ENCODE measurements around the gene IL22RA2. TPM values are rescaled to one million over a fixed set of nuclear protein-coding genes. Genes with fewer than 3 reads are reported as not detected.
"Not testable (repeated sequence)": the region's sequence is repeated elsewhere in the genome, so short reads cannot be mapped to it uniquely, and the experiment has no call there.

IL22RA2 gene
- total RNA-seq, 4 donors from 2014 or later, result not detected

GRCh38 chr6:137213813-137214212 lies 40.4 kb upstream of the IL22RA2 start:
- H3K4me3 ChIP-seq, result peak overlapping the region in 3 of 4 donors; percentile 17 to 21 (median 19)
- intact Hi-C loops (cut with DNase I), result no loop called here
- peak overlapping the region; percentile 25 to 59 (median 44) for H3K27ac ChIP-seq (replicated peaks in 1 of 4)
- H3K9me3 ChIP-seq, result no peaks in the 10 kb centered on the region
- DNase-seq (ENCODE audit: extremely low spot score), result no peak
- H3K4me1 ChIP-seq, result peaks cover 64 to 93% (median 88%) of the 10 kb centered on the region in 4 donors
- TF ChIP-seq EP300 (IDR thresholded peaks at IDR 0.05), result no peak
- WGBS, result 60% methylated on average over 2 of the region's 2 CpGs
- H3K36me3 ChIP-seq, result peaks cover 0 to 9% (median 0%) of the 10 kb centered on the region in 4 donors
- H3K27me3 ChIP-seq, result no peaks in the 10 kb centered on the region

GRCh38 chr6:137213331-137213740 lies 39.9 kb upstream of the IL22RA2 start:
- 21% methylated on average over 4 of the region's 4 CpGs for WGBS
- H3K36me3 ChIP-seq, result peaks cover 0 to 13% (median 1%) of the 10 kb centered on the region in 4 donors
- no peak for DNase-seq (ENCODE audit: extremely low spot score)
- peak overlapping the region in 3 of 4 donors; percentile 17 to 21 (median 19) for H3K4me3 ChIP-seq
- H3K27ac ChIP-seq (replicated peaks in 1 of 4), result peak overlapping the region; percentile 25 to 59 (median 44)
- H3K27me3 ChIP-seq, result no peaks in the 10 kb centered on the region
- H3K4me1 ChIP-seq, result peaks cover 64 to 95% (median 90%) of the 10 kb centered on the region in 4 donors
- no peaks in the 10 kb centered on the region for H3K9me3 ChIP-seq
- TF ChIP-seq POLR2A (IDR thresholded peaks at IDR 0.05; ENCODE audit: low read depth), result no peak
- intact Hi-C loops (cut with DNase I), result no loop called here

GRCh38 chr6:137211910-137212309 lies 38.5 kb upstream of the IL22RA2 start:
- no peak for DNase-seq (ENCODE audit: extremely low spot score)
- no peaks in the 10 kb centered on the region for H3K27me3 ChIP-seq
- no peaks in the 10 kb centered on the region for H3K9me3 ChIP-seq
- H3K27ac ChIP-seq (replicated peaks in 1 of 4), result peak overlapping the region in 2 of 4 donors; percentile 35 to 38
- WGBS, result 93% methylated on average over 3 of the region's 3 CpGs
- TF ChIP-seq POLR2AphosphoS5 (IDR thresholded peaks at IDR 0.05) (no peak), EP300 (IDR thresholded peaks at IDR 0.05) (no peak), CTCF (IDR thresholded peaks at IDR 0.05) (no peak), POLR2A (IDR thresholded peaks at IDR 0.05; ENCODE audit: low read depth) (no peak)
- H3K4me1 ChIP-seq, result peaks cover 78 to 92% (median 85%) of the 10 kb centered on the region in 4 donors
- peaks cover 0 to 25% (median 2%) of the 10 kb centered on the region in 4 donors for H3K36me3 ChIP-seq
- intact Hi-C loops (cut with DNase I), result no loop called here
- H3K4me3 ChIP-seq, result no peak overlapping the region

- Histone ChIP-seq H3K4me3 (no peak overlapping the region), H3K9me3 (no peaks in the 10 kb centered on the region), H3K27ac (replicated peaks in 1 of 4) (peak overlapping the region; percentile 14 to 28 (median 24)), H3K4me1 (peaks cover 76 to 88% (median 82%) of the 10 kb centered on the region in 4 donors), H3K36me3 (peaks cover 1 to 34% (median 6%) of the 10 kb centered on the region in 4 donors), H3K27me3 (no peaks in the 10 kb centered on the region)
- no peak for DNase-seq (ENCODE audit: extremely low spot score)
- TF ChIP-seq CTCF (IDR thresholded peaks at IDR 0.05) (no peak), POLR2AphosphoS5 (IDR thresholded peaks at IDR 0.05) (no peak), EP300 (IDR thresholded peaks at IDR 0.05) (no peak), POLR2A (IDR thresholded peaks at IDR 0.05; ENCODE audit: low read depth) (no peak)
- intact Hi-C loops (cut with DNase I), result no loop called here
These were observed 37.5 kb upstream of the IL22RA2 start for GRCh38 chr6:137210903-137211302.

GRCh38 chr6:137208279-137208678 lies 34.8 kb upstream of the IL22RA2 start:
- WGBS, result 92% methylated on average over 7 of the region's 7 CpGs
- Histone ChIP-seq H3K4me1 (peaks cover 50 to 66% (median 57%) of the 10 kb centered on the region in 4 donors), H3K36me3 (peaks cover 22 to 60% (median 30%) of the 10 kb centered on the region in 4 donors), H3K4me3 (no peak overlapping the region), H3K27me3 (no peaks in the 10 kb centered on the region), H3K9me3 (no peaks in the 10 kb centered on the region), H3K27ac (replicated peaks in 1 of 4) (no peak overlapping the region)
- intact Hi-C loops (cut with DNase I), result no loop called here
- DNase-seq (ENCODE audit: extremely low spot score), result no peak
- TF ChIP-seq EP300 (IDR thresholded peaks at IDR 0.05), result no peak

GRCh38 chr6:137207457-137207856 lies 34.0 kb upstream of the IL22RA2 start:
- H3K4me3 ChIP-seq; H3K9me3 ChIP-seq; intact Hi-C loops (cut with DNase I); DNase-seq (ENCODE audit: extremely low spot score); H3K27me3 ChIP-seq; H3K27ac ChIP-seq (replicated peaks in 1 of 4): not testable (repeated sequence)
- WGBS, result 90% methylated on average over 3 of the region's 3 CpGs
- Histone ChIP-seq H3K36me3 (peaks cover 22 to 68% (median 36%) of the 10 kb centered on the region in 4 donors), H3K4me1 (peaks cover 42 to 59% (median 49%) of the 10 kb centered on the region in 4 donors)

- H3K27ac ChIP-seq (replicated peaks in 1 of 4), result no peak overlapping the region
- intact Hi-C loops (cut with DNase I), result no loop called here
- H3K36me3 ChIP-seq, result peaks cover 22 to 77% (median 42%) of the 10 kb centered on the region in 4 donors
- peaks cover 35 to 50% (median 40%) of the 10 kb centered on the region in 4 donors for H3K4me1 ChIP-seq
- no peak for TF ChIP-seq CTCF (IDR thresholded peaks at IDR 0.05)
- H3K9me3 ChIP-seq, result no peaks in the 10 kb centered on the region
- H3K4me3 ChIP-seq, result no peak overlapping the region
- no peaks in the 10 kb centered on the region for H3K27me3 ChIP-seq
- DNase-seq (ENCODE audit: extremely low spot score), result no peak
- 69% methylated on average over 1 of the region's 1 CpG for WGBS
These were observed 33.1 kb upstream of the IL22RA2 start for GRCh38 chr6:137206577-137206976.
